Choroid plexus epithelial cell (primary cell): ENCODE data around the gene DNAH11.

Experiments
- DNase-seq: peaks from one replicate; pipeline ENCODE4 v3.0.0-alpha.2; 2010; ENCODE audit warnings: low read depth
- H3K4me3 ChIP-seq: 2 replicates; pipeline ENCODE4 v1.5.1; 2011; ENCODE audit warnings: low read depth, mild to moderate bottlenecking, control low read depth, low read length, moderate library complexity
- TF ChIP-seq, protein P1 (sequence below): conservative IDR thresholded peaks from 2 replicates; pipeline ENCODE4 v1.5.1; 2011; ENCODE audit warnings: low read depth, mild to moderate bottlenecking, control low read depth, inconsistent platforms, low read length, moderate library complexity

The DNAH11 gene

DNA sequence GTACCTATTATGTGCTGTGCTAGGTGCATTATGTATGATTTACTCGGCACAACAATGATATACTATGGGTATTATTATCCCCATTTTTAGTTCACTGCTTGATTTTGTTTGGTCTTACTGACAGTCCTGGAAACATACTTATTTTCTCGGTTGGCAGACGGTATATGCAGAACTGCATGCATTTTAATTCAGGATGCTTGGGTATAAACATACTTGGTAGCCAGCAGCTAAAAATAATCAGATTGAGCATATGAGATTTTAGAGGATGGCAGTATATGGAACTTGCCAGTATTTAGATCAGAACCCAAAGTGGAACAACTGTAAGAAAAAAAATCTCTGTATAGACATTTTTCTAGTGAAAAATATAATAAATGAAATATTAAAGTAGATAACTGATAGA lies 163.3 kb downstream of the DNAH11 start:
- no peak for DNase-seq
- no peak overlapping the region for H3K4me3 ChIP-seq
- TF ChIP-seq, protein P1, sequence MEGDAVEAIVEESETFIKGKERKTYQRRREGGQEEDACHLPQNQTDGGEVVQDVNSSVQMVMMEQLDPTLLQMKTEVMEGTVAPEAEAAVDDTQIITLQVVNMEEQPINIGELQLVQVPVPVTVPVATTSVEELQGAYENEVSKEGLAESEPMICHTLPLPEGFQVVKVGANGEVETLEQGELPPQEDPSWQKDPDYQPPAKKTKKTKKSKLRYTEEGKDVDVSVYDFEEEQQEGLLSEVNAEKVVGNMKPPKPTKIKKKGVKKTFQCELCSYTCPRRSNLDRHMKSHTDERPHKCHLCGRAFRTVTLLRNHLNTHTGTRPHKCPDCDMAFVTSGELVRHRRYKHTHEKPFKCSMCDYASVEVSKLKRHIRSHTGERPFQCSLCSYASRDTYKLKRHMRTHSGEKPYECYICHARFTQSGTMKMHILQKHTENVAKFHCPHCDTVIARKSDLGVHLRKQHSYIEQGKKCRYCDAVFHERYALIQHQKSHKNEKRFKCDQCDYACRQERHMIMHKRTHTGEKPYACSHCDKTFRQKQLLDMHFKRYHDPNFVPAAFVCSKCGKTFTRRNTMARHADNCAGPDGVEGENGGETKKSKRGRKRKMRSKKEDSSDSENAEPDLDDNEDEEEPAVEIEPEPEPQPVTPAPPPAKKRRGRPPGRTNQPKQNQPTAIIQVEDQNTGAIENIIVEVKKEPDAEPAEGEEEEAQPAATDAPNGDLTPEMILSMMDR = no peak

DNA sequence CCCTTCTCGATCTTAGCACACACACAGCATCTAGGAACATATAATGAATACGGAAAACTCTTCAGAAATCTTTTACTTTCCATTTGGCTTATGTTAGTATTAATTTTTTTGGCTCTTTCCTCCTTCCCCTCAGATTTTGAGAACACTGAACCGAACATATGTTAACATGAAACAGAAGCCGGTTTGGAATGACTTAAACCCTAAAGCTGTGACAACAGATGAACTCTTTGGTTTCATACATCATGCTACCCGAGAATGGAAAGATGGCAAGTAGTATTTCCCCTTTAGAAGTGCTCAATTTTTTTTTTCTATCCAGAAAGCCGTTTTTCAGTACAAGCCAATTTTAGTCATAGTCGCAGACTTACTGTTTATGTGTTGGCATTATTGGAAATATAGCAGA lies 164.7 kb downstream of the DNAH11 start:
- DNase-seq = no peak
- H3K4me3 ChIP-seq = no peak overlapping the region
- TF ChIP-seq, protein P1 = no peak

DNA sequence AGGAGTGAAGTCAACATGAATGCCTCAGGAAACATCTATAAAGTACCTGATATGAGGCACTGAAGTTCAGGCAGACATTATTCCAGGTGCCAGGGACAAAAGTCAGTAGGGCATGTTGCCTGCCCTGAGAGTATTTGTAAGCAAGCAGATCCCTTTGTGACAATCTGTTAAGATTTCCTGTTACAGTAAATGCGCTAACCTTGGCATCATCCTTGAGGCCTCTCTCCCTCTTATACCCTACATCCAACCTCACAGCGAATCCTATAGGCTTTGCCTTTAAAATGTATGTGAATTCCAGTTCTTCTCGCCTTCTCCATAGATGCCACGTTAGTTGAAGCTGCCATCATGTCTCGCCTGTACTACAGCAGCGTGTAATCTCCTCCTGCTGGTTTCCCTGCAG lies 165.3 kb downstream of the DNAH11 start:
- DNase-seq = no peak
- H3K4me3 ChIP-seq = no peak overlapping the region
- TF ChIP-seq, protein P1 = no peak

DNA sequence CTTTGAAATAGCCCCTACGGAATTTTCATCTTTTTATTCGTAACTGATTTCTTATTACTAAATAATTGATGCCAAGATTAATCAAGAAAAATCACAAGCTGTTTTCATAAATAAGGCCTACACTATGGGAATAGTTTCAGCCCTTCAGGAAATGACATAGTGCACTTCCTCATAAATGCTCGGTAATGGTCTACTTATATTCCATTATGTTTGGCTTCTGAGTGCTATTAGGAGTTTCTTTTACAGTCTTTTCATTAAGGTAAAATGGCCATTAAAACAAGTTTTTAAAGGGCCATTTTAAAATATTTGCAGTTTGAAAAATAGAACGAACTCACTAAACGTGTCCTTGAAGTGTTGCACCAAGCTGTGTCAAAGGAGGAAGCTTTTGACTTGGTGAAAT lies 174.5 kb downstream of the DNAH11 start:
- TF ChIP-seq, protein P1 = no peak
- DNase-seq = no peak
- no peak overlapping the region for H3K4me3 ChIP-seq

DNA sequence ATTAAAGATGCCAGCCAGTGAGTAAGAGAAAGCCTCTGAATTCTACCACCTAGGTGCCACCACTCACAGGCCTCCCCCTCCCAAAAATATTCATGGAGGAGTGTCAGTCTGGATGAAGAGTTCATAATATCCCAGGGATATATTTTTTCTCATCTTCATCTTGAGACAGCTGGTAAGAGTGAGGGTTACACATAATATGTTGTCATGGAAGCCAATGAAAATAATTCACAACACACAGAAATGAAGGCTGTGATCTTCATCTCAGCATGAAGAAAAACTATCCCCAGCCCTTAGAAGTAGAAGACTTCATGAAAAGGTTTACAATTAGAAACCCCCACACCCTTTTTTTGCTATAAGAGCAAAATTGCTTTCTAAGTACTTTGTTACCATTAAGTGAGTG lies 175.6 kb downstream of the DNAH11 start:
- DNase-seq = no peak
- TF ChIP-seq, protein P1 = no peak
- H3K4me3 ChIP-seq = no peak overlapping the region

DNA sequence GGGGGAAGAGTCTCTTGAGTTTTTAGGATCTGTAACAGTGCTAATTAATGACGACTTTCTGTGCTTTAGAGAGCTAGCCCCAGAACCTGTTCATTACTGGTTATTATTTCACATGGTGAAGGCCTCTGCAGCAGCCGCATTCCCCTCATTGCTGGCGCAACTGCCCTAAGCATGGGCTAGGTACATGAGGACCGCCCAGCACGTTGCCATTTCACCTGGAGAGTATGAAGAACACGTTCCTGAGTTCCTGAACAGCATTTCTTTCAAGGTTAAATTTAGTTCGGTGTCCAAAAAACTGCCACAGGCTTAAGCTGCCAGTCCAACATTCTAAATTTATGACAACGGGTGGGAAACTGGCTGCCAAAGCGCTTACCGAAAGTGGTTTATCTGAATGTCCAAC lies 177.0 kb downstream of the DNAH11 start:
- no peak for DNase-seq
- H3K4me3 ChIP-seq = no peak overlapping the region
- TF ChIP-seq, protein P1 = no peak

DNA sequence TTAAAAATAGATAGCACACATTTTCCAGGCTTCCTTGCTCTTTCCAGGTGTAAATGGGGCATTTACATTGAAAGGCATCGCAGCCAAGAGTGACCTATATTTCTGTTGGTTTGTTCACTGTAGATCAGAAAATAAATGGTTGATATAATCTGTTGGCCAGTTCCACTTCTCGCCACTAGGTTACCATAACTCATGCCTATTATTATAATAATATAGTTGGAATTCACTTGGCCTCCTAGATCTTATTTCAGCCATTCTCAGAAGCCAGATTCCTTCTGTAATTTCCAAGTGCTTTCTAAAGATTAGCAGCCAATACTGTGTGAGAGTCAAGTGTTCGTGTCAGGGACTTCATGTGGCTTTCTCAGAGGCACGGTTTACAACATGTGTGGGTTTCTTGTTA lies 179.5 kb downstream of the DNAH11 start:
- no peak overlapping the region for H3K4me3 ChIP-seq
- DNase-seq = peak; percentile 2
- TF ChIP-seq, protein P1 = peak; percentile 20
